ENCODE results near the gene RALGAPA2. TPM values are rescaled to one million over a fixed set of nuclear protein-coding genes. Genes with fewer than 3 reads are reported as not detected.

The RALGAPA2 gene
- total RNA-seq, 4 donors from 2014 or later = 35.1 to 109 (median 59.6) TPM

DNA sequence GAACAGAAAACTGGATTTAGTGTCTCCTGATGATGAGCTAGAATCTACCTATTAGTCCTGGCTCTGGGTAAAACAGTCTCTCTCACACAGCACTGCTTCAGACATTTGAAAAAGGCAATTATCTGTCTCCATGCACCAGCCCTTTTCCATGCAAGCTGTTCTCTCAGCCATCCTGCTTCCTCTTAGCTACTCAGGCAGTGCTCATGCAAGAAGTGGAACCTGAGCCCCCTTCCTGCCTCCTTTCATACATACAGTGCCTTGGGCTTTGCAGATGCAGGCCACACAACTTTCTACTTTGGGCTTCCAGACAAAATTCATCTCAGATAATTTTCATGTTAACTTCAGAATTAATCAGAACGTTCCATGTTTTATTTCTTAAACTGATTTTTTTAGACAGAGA lies 151.3 kb downstream of the RALGAPA2 start:
- TF ChIP-seq, protein P1, sequence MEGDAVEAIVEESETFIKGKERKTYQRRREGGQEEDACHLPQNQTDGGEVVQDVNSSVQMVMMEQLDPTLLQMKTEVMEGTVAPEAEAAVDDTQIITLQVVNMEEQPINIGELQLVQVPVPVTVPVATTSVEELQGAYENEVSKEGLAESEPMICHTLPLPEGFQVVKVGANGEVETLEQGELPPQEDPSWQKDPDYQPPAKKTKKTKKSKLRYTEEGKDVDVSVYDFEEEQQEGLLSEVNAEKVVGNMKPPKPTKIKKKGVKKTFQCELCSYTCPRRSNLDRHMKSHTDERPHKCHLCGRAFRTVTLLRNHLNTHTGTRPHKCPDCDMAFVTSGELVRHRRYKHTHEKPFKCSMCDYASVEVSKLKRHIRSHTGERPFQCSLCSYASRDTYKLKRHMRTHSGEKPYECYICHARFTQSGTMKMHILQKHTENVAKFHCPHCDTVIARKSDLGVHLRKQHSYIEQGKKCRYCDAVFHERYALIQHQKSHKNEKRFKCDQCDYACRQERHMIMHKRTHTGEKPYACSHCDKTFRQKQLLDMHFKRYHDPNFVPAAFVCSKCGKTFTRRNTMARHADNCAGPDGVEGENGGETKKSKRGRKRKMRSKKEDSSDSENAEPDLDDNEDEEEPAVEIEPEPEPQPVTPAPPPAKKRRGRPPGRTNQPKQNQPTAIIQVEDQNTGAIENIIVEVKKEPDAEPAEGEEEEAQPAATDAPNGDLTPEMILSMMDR (IDR thresholded peaks at IDR 0.05) = no peak
- no peak for DNase-seq (ENCODE audit: low spot score)
- no peak for ATAC-seq (ENCODE audit: low FRiP score)

DNA sequence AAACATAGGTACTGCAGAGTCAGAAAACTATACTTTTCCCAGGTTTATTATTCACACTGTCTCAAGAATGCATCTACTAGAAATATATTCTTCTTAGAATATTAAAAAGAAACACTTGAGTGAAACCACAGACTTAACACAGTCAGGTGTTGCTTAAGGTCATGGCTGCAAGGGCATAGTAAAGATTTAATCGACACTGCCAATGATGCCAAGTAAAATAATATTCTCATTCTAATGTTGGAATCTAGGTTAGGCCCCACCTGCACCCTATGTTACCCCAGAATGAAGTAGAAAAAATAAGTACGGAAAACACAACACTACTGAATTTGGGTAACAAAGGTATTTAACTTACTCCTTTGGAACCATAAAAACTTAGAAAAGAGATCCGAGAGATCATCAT lies 155.0 kb downstream of the RALGAPA2 start:
- ATAC-seq (ENCODE audit: low FRiP score) (no peak), DNase-seq (ENCODE audit: low spot score) (no peak)
- TF ChIP-seq, protein P1 (IDR thresholded peaks at IDR 0.05) = no peak

DNA sequence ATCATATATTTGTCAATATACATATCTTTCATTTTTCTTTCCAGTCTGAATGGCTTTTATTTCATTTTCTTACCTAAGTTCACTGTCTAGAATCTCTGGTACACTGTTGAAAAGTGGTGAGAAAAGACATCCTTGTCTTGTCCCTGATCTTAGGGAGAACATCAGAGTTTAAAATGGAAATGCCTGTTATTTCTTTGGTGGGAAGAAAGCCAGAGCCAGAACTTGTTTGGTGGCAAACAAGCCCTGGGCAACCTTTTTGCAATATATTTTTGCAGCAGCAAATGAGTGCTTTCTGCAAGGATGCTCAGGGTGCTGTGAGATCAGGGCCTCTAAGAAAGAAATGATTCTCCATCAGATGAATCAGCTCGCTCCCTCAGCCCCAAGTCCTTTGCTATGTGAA lies 156.6 kb downstream of the RALGAPA2 start:
- DNase-seq (ENCODE audit: low spot score) (no peak), ATAC-seq (ENCODE audit: low FRiP score) (no peak)
- TF ChIP-seq, protein P1 (IDR thresholded peaks at IDR 0.05) = no peak

DNA sequence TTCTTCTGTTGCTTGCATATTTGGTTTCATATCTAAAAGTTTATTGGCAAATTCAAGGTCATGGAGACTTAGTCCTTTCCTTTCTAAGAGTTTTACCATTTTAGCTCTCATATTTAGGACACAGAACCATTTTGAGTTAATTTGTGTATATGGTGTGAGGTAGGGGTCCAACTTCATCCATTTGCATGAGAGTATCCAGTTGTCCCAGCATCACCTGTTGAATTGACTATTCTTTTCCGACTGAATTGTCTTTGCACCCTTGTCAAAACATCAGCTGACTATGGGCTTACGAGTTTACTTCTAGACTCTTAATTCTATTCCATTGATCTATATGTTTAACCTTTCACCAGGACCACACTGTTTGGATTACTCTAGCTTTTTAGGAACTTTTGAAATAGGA lies 157.5 kb downstream of the RALGAPA2 start:
- no peak for DNase-seq (ENCODE audit: low spot score)
- TF ChIP-seq, protein P1 (IDR thresholded peaks at IDR 0.05) = no peak

DNA sequence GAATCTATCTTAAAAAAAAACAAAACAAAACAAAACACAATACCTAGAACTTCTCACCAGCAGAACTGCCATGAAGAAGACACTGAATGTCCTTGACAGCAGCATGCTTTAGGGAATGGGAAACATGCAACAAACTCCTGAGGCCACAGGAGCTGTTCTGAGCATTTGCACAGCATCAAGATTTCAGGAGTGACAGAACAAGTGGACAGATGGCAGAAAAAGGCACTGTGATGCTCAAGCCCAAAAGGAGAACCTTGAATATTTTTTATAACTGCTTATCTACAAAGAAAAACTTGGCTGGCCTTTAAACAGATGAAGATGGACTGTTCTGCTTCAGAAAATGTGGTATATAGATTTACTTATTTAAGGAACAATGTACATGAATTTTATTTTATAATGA lies 158.9 kb downstream of the RALGAPA2 start:
- no peak for DNase-seq (ENCODE audit: low spot score)
- TF ChIP-seq, protein P1 (IDR thresholded peaks at IDR 0.05) = no peak
- ATAC-seq (ENCODE audit: low FRiP score) = no peak

More for the DNA sequence above, 157.5 kb downstream of the RALGAPA2 start:
- ATAC-seq (ENCODE audit: low FRiP score) = no peak

DNA sequence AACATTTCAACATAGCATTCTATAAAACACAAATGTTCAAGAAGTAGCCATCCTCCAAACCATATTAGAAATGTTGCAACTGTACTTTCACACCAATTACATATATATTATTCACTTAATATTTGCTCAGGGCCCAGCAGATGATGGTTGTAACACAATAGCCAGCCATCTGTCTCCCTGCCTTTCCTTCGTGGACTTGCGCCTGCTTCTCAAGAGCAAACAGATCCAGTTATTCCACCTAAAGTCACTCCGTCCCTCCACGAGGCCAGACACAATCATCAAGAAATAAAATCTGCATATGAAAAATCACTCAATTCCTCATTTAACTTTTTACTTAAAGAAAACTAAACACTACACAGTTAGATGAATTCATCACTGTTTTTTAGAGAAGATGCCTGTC lies 160.4 kb downstream of the RALGAPA2 start:
- TF ChIP-seq, protein P1 (IDR thresholded peaks at IDR 0.05) = no peak
- ATAC-seq (ENCODE audit: low FRiP score) (no peak), DNase-seq (ENCODE audit: low spot score) (no peak)

DNA sequence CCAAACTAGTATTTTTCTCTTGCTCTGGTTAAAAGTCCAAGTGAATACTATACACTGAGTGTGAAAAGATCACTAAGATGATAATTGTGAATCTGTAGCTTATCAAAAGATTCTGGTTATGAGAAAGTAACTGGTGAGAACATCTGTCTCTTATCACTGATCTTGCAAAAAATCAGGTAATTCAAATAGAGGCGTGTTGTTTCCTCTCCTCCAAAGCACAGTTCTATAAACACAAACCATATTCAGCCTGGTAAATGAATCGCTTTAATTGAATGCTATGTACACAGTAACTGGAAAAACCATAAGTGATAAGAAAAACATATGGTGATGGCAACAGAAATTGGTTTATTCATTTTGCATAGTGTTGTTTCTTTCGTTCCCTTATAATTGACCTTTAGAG lies 161.0 kb downstream of the RALGAPA2 start:
- TF ChIP-seq, protein P1 (IDR thresholded peaks at IDR 0.05) = no peak
- ATAC-seq (ENCODE audit: low FRiP score) (no peak), DNase-seq (ENCODE audit: low spot score) (no peak)
